ENCODE measurements around the gene MBNL2. TPM values are rescaled to one million over a fixed set of nuclear protein-coding genes. Genes with fewer than 3 reads are reported as not detected.
A peak's percentile ranks its signal among the peaks of the same experiment; 100 is the strongest.

MBNL2 gene
- total RNA-seq, 2 donors from 2014 or later: 14.9 to 26.9 TPM

- Mint-ChIP-seq H3K36me3 (ENCODE audit: insufficient read depth in 2 of 2) (peaks cover 0 to 2% of the 10 kb centered on the region in 2 donors), H3K4me3 (no peak overlapping the region), H3K27ac (no peak overlapping the region), H3K27me3 (ENCODE audit: low read depth) (no peaks in the 10 kb centered on the region), H3K9me3 (no peaks in the 10 kb centered on the region), H3K4me1 (ENCODE audit: low read depth) (peaks cover 56% of the 10 kb centered on the region)
- no peak for ATAC-seq (replicated peaks in 1 of 2)
- DNase-seq: no peak
Observed at GRCh38 chr13:97253581-97254293, 31.6 kb downstream of the MBNL2 start.

- H3K27ac Mint-ChIP-seq: no peak overlapping the region
- peaks cover 0 to 3% of the 10 kb centered on the region in 2 donors for H3K36me3 Mint-ChIP-seq (ENCODE audit: insufficient read depth in 2 of 2)
- peaks cover 63% of the 10 kb centered on the region for H3K4me1 Mint-ChIP-seq (ENCODE audit: low read depth)
- H3K27me3 Mint-ChIP-seq (ENCODE audit: low read depth): no peaks in the 10 kb centered on the region
- ATAC-seq (replicated peaks in 1 of 2) (no peak), DNase-seq (no peak)
- H3K9me3 Mint-ChIP-seq: no peaks in the 10 kb centered on the region
- no peak overlapping the region for H3K4me3 Mint-ChIP-seq
Observed at GRCh38 chr13:97254816-97255215, 32.7 kb downstream of the MBNL2 start.

- Mint-ChIP-seq H3K27ac (peak overlapping the region; percentile 48), H3K9me3 (no peaks in the 10 kb centered on the region), H3K36me3 (ENCODE audit: insufficient read depth in 2 of 2) (peaks cover 0 to 8% of the 10 kb centered on the region in 2 donors), H3K4me1 (ENCODE audit: low read depth) (peaks cover 63% of the 10 kb centered on the region), H3K27me3 (ENCODE audit: low read depth) (no peaks in the 10 kb centered on the region), H3K4me3 (peak overlapping the region; percentile 41 to 58)
- ATAC-seq (replicated peaks in 1 of 2): peak; percentile 62
- no peak for DNase-seq
Observed at GRCh38 chr13:97255515-97256021, 33.4 kb downstream of the MBNL2 start.

GRCh38 chr13:97256343-97256783 lies 34.2 kb downstream of the MBNL2 start:
- DNase-seq (no peak), ATAC-seq (replicated peaks in 1 of 2) (peak; percentile 47 to 49)
- no peaks in the 10 kb centered on the region for H3K9me3 Mint-ChIP-seq
- peaks cover 68% of the 10 kb centered on the region for H3K4me1 Mint-ChIP-seq (ENCODE audit: low read depth)
- H3K27ac Mint-ChIP-seq: peak overlapping the region; percentile 48
- peaks cover 0 to 13% of the 10 kb centered on the region in 2 donors for H3K36me3 Mint-ChIP-seq (ENCODE audit: insufficient read depth in 2 of 2)
- no peaks in the 10 kb centered on the region for H3K27me3 Mint-ChIP-seq (ENCODE audit: low read depth)
- peak overlapping the region; percentile 41 to 69 for H3K4me3 Mint-ChIP-seq

GRCh38 chr13:97257228-97257755 lies 35.2 kb downstream of the MBNL2 start:
- DNase-seq (no peak), ATAC-seq (replicated peaks in 1 of 2) (no peak)
- Mint-ChIP-seq H3K36me3 (ENCODE audit: insufficient read depth in 2 of 2) (peaks cover 2 to 13% of the 10 kb centered on the region in 2 donors), H3K9me3 (no peaks in the 10 kb centered on the region), H3K4me1 (ENCODE audit: low read depth) (peaks cover 77% of the 10 kb centered on the region), H3K4me3 (peak overlapping the region; percentile 62 to 69), H3K27me3 (ENCODE audit: low read depth) (no peaks in the 10 kb centered on the region), H3K27ac (peak overlapping the region; percentile 73)

- Mint-ChIP-seq H3K36me3 (ENCODE audit: insufficient read depth in 2 of 2) (peaks cover 3 to 15% of the 10 kb centered on the region in 2 donors), H3K4me3 (peak overlapping the region; percentile 62 to 69), H3K27ac (peak overlapping the region; percentile 73), H3K4me1 (ENCODE audit: low read depth) (peaks cover 84% of the 10 kb centered on the region), H3K9me3 (peaks cover 0 to 2% of the 10 kb centered on the region in 2 donors), H3K27me3 (ENCODE audit: low read depth) (no peaks in the 10 kb centered on the region)
- DNase-seq: peak in 1 of 2 donors; percentile 14
- peak; percentile 48 to 59 for ATAC-seq (replicated peaks in 1 of 2)
Observed at GRCh38 chr13:97257800-97258799, 36.0 kb downstream of the MBNL2 start.

- Mint-ChIP-seq H3K4me1 (ENCODE audit: low read depth) (peaks cover 87% of the 10 kb centered on the region), H3K9me3 (peaks cover 0 to 2% of the 10 kb centered on the region in 2 donors), H3K36me3 (ENCODE audit: insufficient read depth in 2 of 2) (peaks cover 4 to 17% of the 10 kb centered on the region in 2 donors), H3K27me3 (ENCODE audit: low read depth) (no peaks in the 10 kb centered on the region), H3K27ac (peak overlapping the region; percentile 73), H3K4me3 (peak overlapping the region; percentile 62 to 69)
- no peak for DNase-seq
- no peak for ATAC-seq (replicated peaks in 1 of 2)
Observed at GRCh38 chr13:97258801-97259200, 36.7 kb downstream of the MBNL2 start.

GRCh38 chr13:97259410-97259797 lies 37.3 kb downstream of the MBNL2 start:
- H3K9me3 Mint-ChIP-seq: peaks cover 0 to 2% of the 10 kb centered on the region in 2 donors
- H3K27ac Mint-ChIP-seq: peak overlapping the region; percentile 83
- DNase-seq (no peak), ATAC-seq (replicated peaks in 1 of 2) (no peak)
- H3K4me3 Mint-ChIP-seq: peak overlapping the region; percentile 7 to 26
- H3K27me3 Mint-ChIP-seq (ENCODE audit: low read depth): no peaks in the 10 kb centered on the region
- peaks cover 4 to 17% of the 10 kb centered on the region in 2 donors for H3K36me3 Mint-ChIP-seq (ENCODE audit: insufficient read depth in 2 of 2)
- H3K4me1 Mint-ChIP-seq (ENCODE audit: low read depth): peaks cover 86% of the 10 kb centered on the region

GRCh38 chr13:97259798-97260714 lies 37.9 kb downstream of the MBNL2 start:
- H3K27ac Mint-ChIP-seq: peak overlapping the region; percentile 83
- peaks cover 82% of the 10 kb centered on the region for H3K4me1 Mint-ChIP-seq (ENCODE audit: low read depth)
- H3K4me3 Mint-ChIP-seq: peak overlapping the region; percentile 7 to 26
- H3K36me3 Mint-ChIP-seq (ENCODE audit: insufficient read depth in 2 of 2): peaks cover 4 to 17% of the 10 kb centered on the region in 2 donors
- no peak for ATAC-seq (replicated peaks in 1 of 2)
- H3K9me3 Mint-ChIP-seq: peaks cover 0 to 2% of the 10 kb centered on the region in 2 donors
- DNase-seq: no peak
- H3K27me3 Mint-ChIP-seq (ENCODE audit: low read depth): no peaks in the 10 kb centered on the region

GRCh38 chr13:97261254-97262005 lies 39.3 kb downstream of the MBNL2 start:
- Mint-ChIP-seq H3K36me3 (ENCODE audit: insufficient read depth in 2 of 2) (peaks cover 4 to 17% of the 10 kb centered on the region in 2 donors), H3K9me3 (peaks cover 0 to 2% of the 10 kb centered on the region in 2 donors), H3K27ac (peak overlapping the region; percentile 35), H3K4me3 (peak overlapping the region; percentile 61 to 81), H3K27me3 (ENCODE audit: low read depth) (no peaks in the 10 kb centered on the region), H3K4me1 (ENCODE audit: low read depth) (peaks cover 68% of the 10 kb centered on the region)
- peak; percentile 28 to 36 for DNase-seq
- peak; percentile 48 to 66 for ATAC-seq (replicated peaks in 1 of 2)

- H3K36me3 Mint-ChIP-seq (ENCODE audit: insufficient read depth in 2 of 2): peaks cover 4 to 16% of the 10 kb centered on the region in 2 donors
- ATAC-seq (replicated peaks in 1 of 2) (peak in 1 of 2 donors; percentile 23), DNase-seq (peak in 1 of 2 donors; percentile 19)
- H3K4me3 Mint-ChIP-seq: peak overlapping the region; percentile 61 to 81
- H3K9me3 Mint-ChIP-seq: peaks cover 0 to 2% of the 10 kb centered on the region in 2 donors
- H3K4me1 Mint-ChIP-seq (ENCODE audit: low read depth): peaks cover 62% of the 10 kb centered on the region
- H3K27me3 Mint-ChIP-seq (ENCODE audit: low read depth): no peaks in the 10 kb centered on the region
- no peak overlapping the region for H3K27ac Mint-ChIP-seq
Observed at GRCh38 chr13:97262058-97262457, 39.9 kb downstream of the MBNL2 start.
